Stimulated activated CD8-positive, alpha-beta memory T cell treated with anti-CD3 and anti-CD28 coated beads, Interleukin-4, amount 100 ng/mL, for 1 hour (primary cell): Measurements from ENCODE around the gene SYT13.
A peak's percentile ranks its signal among the peaks of the same experiment; 100 is the strongest.

Experiments used
- DNase-seq, 2 donors: peaks; one replicate each; pipeline ENCODE4 v3.0.0-alpha.2; 2020; ENCODE audit warnings: low read depth in 2 of 2, low spot score in 1 of 2

Gene SYT13

DNA sequence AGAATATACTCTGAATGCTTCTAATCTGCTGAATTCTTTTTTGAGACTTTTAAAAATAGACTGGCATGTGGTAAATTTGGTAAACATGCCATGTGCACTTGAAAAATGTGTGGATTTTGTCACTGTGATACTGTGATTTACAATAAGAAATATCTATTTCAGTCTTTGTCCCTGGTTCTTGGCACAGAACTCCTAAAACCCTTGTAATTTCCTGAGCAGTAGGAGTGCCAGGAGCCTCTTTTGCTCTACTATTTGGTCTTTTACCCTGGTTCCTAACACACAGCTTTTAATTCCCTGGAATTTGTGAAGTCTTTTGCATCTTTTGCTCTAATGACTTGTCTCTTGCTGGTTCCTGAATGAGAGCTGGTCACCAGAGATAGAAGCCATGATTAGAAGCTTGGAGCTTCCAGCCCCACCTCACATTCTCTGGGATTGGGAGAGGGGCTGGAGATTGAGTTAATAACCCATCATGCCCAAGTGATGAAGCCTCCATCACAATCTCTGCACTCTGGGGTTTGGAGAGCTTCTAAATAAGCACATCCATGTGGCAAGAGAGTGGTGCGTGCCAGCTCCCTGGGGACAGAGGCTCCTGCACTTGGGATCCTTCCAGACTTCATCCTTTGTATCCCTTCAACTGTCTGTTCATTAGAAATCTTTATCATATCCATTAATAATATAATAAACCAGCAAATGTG is 27.2 kb upstream of the SYT13 start:
- no peak for DNase-seq

- no peak for DNase-seq
These were observed 19.9 kb upstream of the SYT13 start for GRCh38 chr11:45305874-45306623.

- DNase-seq = no peak
These were observed 18.8 kb upstream of the SYT13 start for GRCh38 chr11:45304992-45305335.

- no peak for DNase-seq
These were observed 18.2 kb upstream of the SYT13 start for GRCh38 chr11:45304111-45304991.

DNA sequence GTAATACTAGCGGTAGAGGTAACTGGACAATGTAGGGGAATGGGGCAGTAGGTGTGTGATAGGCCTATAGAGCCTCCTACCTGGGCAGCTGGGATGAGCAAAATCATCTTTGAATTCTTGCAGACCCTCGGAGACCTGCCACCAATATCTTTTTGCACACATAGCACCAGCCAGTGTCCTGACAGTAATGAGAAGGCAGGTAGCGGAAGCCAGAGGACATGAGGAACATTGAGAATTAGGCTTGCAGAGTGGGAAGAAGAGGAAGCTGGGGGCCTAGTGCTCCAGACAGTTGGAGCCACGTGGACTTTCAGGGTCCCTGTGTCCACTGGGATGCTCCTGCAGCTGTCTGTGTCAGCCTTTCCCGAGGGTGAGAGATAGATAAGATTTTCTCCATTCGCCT is 17.2 kb upstream of the SYT13 start:
- no peak for DNase-seq

- no peak for DNase-seq
These were observed 15.6 kb upstream of the SYT13 start for GRCh38 chr11:45301537-45302246.

- no peak for DNase-seq
These were observed 14.6 kb upstream of the SYT13 start for GRCh38 chr11:45300715-45301114.

- no peak for DNase-seq
These were observed 12.6 kb upstream of the SYT13 start for GRCh38 chr11:45298718-45299117.

GRCh38 chr11:45296075-45296474 is 9.9 kb upstream of the SYT13 start:
- no peak for DNase-seq

GRCh38 chr11:45294499-45294898 is 8.4 kb upstream of the SYT13 start:
- no peak for DNase-seq

DNA sequence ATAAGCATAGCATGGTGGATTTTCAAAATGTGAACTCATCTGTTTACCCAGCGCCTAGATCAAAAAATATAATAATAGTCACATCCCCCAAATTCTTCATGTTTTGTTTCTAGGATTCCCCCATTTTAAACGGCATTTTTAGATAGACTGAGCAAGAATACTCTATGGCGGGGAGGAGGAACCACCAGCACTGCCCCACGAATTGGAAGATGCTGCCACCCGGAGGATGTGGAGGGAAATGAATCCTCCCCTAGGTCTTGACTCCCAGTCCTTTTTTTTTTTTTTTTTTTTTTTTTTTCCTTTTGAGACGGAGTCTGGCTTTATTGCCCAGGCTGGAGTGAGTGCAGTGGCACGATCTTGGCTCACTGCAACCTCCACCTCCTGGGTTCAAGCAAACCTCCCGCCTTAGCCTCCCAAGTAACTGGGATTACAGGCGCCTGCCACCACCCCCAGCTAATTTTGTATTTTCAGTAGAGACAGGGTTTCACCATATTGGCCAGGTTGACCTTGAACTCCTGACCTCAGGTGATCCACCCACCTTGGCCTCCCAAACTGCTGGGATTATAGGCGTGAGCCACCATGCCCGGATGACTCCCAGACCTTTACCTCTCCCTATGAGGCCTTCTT is 7.5 kb upstream of the SYT13 start:
- peak in 1 of 2 donors; percentile 34 for DNase-seq

DNA sequence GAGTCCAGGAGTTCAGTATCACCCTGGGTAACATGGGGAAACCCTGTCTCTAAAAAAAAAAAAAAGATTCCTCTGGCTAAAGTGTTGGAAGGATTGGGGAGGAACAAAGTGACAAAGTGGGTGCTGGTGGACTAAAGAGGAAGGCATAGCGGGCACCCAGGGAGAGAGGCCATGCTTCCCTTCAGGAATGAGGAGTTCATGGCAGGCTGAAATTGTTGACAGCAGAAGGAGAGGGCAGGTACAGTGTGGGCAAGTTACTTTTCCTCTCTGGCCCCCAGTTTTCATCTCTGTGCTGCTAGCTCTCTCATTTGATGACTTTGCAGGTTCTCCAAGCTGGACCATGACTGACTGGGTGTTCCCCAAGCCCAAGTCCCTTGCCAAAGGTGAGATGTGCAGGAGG is 4.4 kb upstream of the SYT13 start:
- DNase-seq = no peak

- no peak for DNase-seq
These were observed 3.2 kb upstream of the SYT13 start for GRCh38 chr11:45289369-45289768.

DNA sequence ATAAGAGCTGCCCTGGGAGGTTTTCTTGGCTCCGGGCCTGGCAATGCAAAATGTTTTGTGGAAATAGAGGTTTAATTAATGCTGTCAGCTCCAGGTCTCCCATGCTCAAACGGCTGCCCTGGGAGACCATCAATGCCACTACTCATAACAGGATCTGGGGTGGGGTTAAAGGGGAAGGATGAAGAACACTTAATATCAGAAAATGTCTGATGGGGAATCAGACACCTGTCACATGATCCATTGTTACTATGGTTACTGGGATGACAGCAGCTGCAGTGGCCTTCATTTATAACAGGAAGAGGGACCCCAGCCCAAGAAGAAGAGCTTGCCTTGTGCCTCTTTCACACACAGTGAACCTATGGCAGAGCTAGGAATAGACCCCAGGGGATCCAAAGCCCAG is 2.2 kb upstream of the SYT13 start:
- DNase-seq = no peak

DNA sequence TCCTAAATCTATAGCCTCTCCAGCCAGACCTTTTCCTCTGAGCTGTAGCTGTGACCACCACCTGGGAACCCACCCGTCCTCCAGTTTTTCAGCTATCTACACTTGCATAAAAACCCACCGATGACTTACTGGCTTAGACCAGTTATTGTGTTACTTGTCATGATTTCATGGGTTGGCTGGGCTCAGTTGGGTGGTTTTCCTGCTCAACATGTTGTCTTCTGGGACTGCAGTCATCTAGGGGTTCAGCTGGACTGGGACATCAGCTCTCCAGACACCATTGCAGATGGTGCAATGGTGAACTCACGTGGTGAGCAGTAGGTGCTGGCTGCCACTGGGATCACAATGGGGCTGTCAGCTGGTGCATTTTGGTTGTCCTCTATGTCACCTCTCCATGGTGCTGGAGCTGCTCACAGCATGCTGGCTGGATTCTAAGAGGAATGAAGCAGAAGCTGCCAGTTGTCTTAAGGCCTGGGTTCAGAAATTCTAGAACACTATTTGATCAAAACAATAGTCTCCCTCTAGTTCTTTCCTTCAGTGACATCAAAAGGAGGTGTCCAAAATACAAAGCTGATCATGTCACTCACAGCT is 1.3 kb upstream of the SYT13 start:
- no peak for DNase-seq

- no peak for DNase-seq
These were observed 802 bp downstream of the SYT13 start for GRCh38 chr11:45285250-45285828.

- no peak for DNase-seq
These were observed 4.1 kb downstream of the SYT13 start for GRCh38 chr11:45282081-45282480.

DNA sequence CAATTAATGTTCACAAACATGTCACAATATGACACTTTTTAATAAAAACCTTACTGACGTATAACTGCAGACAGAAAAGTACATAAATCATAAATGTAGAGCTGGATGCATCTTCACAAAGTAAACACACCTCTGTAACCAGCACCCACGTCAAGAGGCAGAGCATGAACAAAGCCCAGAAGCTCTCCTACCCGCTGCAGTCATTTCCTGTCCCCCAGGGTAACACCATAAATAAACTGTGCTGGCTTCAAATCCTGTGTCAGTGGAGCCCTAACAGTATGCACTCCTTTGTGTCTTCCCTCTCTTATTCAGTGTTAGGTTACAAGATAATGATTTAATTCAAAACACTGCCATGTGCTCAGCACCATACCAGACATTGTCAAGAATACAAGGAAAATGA is 5.7 kb downstream of the SYT13 start:
- DNase-seq = no peak

GRCh38 chr11:45279645-45280044 is 6.5 kb downstream of the SYT13 start:
- DNase-seq = no peak

DNA sequence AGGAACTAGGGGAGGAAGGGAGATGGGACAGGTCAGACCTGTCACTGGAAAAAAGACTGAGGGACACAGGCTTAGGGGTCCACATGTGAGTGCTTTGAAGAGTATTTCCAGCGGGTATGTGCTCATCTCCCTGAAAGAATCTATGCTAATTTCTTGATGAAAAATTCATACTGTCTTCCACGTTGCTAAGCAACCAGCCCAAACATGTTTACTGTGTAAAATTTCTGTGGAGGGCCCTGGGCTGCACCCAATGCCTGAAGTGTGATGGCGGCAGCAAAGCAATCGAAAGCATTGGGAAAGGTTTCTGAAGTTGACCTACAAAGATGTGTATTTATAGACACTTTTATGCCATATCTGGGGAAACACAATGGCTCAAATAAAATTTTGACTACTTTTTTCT is 7.4 kb downstream of the SYT13 start:
- no peak for DNase-seq
